Measurements from ENCODE around the gene PRELP.
"Not testable (repeated sequence)": the region's sequence is repeated elsewhere in the genome, so short reads cannot be mapped to it uniquely, and the experiment has no call there.

PRELP gene

GRCh38 chr1:203475012-203475981, at the start of gene PRELP:
PRELP (plus strand) TSS chr1:203475806; CDS start chr1:203483185, 7,379 bp downstream.
- peak; percentile 72 for DNase-seq

- no peak for DNase-seq
These were observed 49.2 kb upstream of the PRELP start for GRCh38 chr1:203426366-203426765.

- no peak for DNase-seq
These were observed 48.7 kb upstream of the PRELP start for GRCh38 chr1:203426870-203427269.

GRCh38 chr1:203427451-203427850, 48.2 kb upstream of the PRELP start:
- DNase-seq, result no peak

GRCh38 chr1:203428981-203429599, 46.5 kb upstream of the PRELP start:
- DNase-seq, result no peak

- no peak for DNase-seq
These were observed 40.0 kb upstream of the PRELP start for GRCh38 chr1:203435615-203436014.

GRCh38 chr1:203437696-203438315, 37.8 kb upstream of the PRELP start:
- no peak for DNase-seq

- no peak for DNase-seq
These were observed 36.4 kb upstream of the PRELP start for GRCh38 chr1:203439131-203439730.

DNA sequence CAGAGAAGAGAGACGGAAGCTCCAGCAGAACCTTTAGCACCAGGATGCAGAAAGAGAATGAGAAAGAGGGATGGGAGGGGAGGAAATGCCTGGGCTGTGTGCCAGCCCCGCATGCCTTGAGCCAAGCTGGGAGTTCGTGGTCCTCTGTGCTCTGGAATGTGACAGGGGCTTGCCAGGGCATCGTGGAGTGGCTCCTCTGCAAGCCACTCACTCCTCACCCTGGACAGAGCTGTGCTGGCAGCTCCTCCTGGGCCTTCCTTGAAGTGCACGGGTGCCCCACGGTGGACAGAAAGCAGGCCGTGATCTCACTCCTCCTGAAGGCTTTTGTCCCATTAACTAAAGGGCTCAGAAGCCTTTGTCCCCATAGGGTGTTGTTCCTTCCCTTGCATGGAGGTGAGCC, 34.8 kb upstream of the PRELP start:
- DNase-seq, result peak; percentile 23

DNA sequence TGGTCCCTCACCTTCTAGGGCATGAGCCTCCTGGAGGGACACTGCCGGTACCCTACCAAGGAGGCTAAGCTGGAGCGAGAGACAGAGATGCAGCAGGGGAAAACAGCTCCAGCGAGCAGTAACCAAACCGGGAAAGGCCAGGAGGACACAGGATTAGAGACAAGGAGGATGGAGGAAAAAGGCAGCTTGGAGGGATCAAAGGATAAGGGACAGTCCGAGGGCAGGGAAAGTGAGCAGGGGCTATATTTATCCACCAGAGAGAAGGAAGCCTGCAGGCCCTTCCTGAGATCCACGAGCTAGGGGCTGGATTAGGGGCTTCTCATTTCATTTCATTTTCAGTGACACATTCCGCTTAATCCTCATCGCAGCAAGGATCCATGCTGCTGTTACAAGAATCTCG, 33.8 kb upstream of the PRELP start:
- DNase-seq, result no peak

DNA sequence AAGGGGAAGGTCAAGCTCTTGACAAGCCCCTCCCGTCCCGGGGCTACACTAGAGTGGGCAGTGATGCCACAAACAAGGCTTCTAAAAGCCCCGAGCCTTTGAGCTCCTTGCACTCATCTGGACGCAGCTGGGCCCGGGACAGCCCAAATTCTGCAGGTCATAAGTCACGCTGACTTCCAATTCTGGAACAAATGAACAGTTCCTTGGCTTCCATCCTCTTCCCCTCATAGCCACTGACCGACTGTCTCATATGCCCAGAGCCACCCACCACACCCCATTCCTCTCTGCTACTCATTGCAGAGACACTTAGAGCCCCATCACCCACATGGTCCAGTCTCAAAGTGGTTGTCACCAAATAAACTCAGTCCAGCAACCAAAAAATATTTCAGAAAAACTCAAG, 32.8 kb upstream of the PRELP start:
- DNase-seq, result no peak

DNA sequence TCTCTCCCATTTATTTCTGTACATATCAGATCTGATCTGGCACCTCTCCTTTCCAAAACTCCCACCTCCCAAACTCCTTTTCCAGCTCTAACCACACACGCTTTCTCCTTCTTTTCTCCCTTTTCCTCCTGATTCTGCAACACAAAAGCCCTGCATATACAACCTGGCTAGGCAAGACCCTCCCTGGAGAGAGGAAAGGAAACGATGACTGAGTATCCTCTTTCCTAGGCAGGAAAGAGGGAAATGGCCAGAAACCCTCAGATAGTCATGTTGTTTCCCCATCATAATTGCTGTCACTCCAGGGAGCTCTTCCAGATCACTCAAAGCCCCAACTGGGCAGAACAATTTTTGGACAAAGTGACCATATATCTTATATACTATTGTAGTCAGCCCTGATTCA, 32.3 kb upstream of the PRELP start:
- DNase-seq, result no peak

DNA sequence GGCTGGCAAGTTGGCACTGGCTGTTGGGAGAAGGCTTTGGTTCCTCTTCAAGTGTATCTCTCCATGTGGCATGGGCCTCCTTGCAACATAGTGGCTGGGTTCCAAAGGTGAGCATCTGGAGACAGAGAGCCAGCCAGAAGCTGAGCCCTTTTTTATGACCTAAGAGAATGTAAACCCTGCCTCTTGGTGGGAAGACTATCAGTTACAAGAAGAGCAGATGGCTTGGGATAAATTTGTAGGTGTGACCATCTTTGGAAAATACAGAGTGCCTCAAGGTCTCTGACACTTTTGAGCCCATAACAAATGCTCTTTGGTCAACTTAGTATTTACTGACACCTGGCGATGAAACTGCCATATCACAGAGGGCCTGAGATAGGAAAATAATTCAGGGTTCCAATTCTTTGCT, 31.4 kb upstream of the PRELP start:
- DNase-seq, result peak; percentile 99

DNA sequence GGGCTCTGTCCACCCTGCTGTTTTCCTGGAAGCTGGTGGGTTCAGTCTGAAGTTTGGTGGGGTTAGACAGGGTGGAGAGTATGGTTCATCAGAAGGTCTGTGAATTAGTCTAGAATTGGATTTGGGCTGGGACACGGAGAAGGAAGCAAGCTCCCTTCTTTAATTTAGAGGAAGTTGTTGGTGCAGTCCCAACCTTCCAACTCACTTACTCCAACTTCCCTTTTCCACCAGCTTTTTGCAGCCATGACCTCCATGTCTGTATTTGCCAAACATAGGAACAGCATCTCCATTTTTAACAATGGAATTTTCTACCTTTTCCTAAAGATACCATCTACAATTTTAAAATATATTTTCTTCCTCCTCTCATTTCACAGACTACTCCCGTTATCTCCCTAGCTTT, 28.5 kb upstream of the PRELP start:
- DNase-seq, result no peak

GRCh38 chr1:203447598-203447997, 28.0 kb upstream of the PRELP start:
- not testable (repeated sequence) for DNase-seq

- DNase-seq, result peak; percentile 89
These were observed 27.0 kb upstream of the PRELP start for GRCh38 chr1:203448521-203449061.

DNA sequence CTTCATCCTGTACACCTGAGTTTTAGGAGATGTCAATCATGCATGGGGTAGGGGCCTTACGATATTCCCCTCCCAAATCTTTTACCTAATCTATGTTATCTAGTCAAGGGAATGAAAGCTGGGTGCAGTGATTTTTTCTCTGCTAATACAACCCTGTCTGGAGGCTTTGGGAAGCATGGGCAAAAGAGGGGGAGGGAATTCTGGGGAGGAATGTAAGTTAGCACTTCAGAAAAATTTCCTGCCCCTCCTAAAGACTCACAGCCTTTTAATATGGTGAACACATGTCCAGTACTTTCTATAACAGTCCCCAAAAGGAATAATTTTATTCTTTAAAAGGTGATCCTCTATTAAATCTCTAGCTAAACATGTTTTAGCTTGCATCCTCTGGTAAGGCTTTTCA, 25.6 kb upstream of the PRELP start:
- no peak for DNase-seq

DNA sequence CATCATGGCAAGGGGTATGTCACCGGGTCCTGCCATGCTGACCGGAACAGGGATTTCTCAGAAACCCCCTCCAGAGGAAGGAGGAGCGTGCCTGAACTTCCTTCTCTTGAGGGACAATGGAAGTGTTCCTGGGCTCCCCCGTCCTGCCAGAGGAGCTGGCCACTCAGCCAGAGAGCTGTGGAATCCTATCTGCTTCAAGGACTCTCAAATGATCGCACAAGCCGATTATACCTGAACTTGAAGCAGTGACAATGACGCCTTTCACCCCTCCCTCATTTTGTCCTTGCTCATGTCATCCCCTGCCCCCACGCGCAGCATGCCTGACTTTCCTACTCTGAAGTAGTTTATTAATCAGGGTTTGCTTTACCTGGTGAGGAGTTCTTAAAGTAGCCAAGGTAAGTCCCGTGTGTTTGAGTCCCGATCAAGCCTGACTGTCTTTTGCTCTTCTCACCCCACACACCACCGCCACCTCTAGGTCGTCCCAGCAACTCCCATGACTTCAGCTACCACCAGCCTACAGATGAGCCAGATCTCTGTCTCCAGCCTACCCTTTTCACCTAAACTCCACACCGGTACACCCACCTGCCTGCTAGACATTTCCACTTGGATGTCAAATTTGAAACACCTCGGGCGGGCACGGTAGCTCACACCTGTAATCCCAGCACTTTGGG, 25.0 kb upstream of the PRELP start:
- no peak for DNase-seq

DNA sequence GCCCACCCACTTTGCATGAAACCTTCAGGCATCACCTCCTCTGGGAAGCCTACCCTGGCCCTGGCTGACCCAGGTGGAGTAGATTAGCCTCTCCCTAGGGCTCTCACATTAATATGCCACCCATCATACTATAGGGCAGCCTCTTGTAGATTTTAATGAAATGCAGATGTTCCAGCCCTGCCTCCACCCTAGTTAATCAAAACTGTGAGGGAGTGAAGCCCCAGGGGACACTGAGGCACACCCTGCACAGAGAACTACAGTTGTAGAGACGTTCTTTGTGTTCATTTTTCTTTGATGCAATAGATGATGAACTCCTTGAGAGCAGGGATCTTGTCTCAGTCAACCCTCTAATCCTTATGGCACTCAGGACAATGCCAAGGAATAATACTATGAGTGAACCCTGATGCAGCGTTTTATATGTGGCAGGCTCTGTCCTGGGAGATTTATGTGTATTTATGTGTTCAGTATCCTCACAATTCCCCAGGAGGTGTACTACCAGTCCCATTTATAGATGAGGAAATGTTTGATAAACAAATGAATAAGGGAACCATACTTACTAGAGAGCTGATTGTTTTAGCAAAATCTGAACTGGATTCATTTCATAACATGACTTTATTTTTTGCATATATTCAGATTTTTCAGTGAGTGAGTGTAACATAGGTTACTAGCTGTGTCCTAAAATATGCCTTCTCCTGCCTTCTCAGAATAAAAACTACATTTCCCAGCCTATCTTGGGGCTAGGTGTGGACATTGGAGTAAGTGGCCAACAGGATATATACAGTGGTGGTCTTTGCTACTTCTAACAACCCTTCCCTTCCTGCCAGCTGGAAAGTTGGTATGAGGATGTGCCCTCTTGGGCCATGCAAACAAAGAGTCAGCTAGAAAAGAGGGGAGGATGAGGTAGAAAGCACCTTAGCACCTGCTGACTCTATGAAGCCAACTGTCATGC, 23.5 kb upstream of the PRELP start:
- DNase-seq, result no peak

- DNase-seq, result peak; percentile 8
These were observed 22.6 kb upstream of the PRELP start for GRCh38 chr1:203453016-203453415.

GRCh38 chr1:203453616-203454015, 22.0 kb upstream of the PRELP start:
- no peak for DNase-seq
